Transverse colon (tissue), 4 donors: Measurements from ENCODE around the gene NPIPA2.
"Not testable (repeated sequence)": the region's sequence is repeated elsewhere in the genome, so short reads cannot be mapped to it uniquely, and the experiment has no call there.

ENCODE experiments used
- CTCF ChIP-seq, 5 experiments: fragments of 200-600 bp in 3 of 5; fragments of 450-650 bp in 2 of 5; sonication (generic) in 3 of 5; IDR thresholded peaks; 1 replicate in 2 of 5; 2 replicates in 3 of 5; pipeline ENCODE4 v1.5.1; 2016 to 2017; ENCODE audit warnings: antibody characterized with exemption in 5 of 5, inconsistent platforms in 3 of 5, mild to moderate bottlenecking in 2 of 5, moderate library complexity in 1 of 5
- EP300 ChIP-seq: sonication (generic); formaldehyde crosslinking; IDR thresholded peaks from one replicate; pipeline ENCODE4 v1.6.1; 2017; ENCODE audit warnings: antibody characterized with exemption, low read depth
- POLR2A ChIP-seq: fragments of 450-650 bp; IDR thresholded peaks from one replicate; pipeline ENCODE4 v1.6.1; 2016; ENCODE audit warnings: antibody characterized with exemption, mild to moderate bottlenecking, moderate library complexity
- POLR2AphosphoS5 ChIP-seq, 3 donors: sonication (generic); formaldehyde crosslinking; IDR thresholded peaks; one replicate each; pipeline ENCODE4 v1.6.1; 2016; ENCODE audit warnings: antibody characterized with exemption in 3 of 3

- not testable (repeated sequence) for TF ChIP-seq CTCF (IDR thresholded peaks at IDR 0.05); POLR2A; POLR2AphosphoS5 (IDR thresholded peaks at IDR 0.05); EP300
Observed at GRCh38 chr16:14703156-14704011, 38.9 kb upstream of the NPIPA2 start, which contains the start of gene NPIPA3.
